Breast epithelium (tissue), 4 donors: ENCODE data around the gene ZFP62. TPM values are rescaled to one million over a fixed set of nuclear protein-coding genes. Genes with fewer than 3 reads are reported as not detected.
A peak's percentile ranks its signal among the peaks of the same experiment; 100 is the strongest.

Experiments used
- DNase-seq, 2 donors: peaks; one replicate each; pipeline ENCODE4 v3.0.0-alpha.2; 2019; ENCODE audit warnings: low spot score in 2 of 2
- H3K27ac ChIP-seq, 2 donors: fragments of 200-600 bp; sonication (generic) in 1 of 2; one replicate each; pipeline ENCODE4 v1.5.1; 2016 to 2019; ENCODE audit warnings: mild to moderate bottlenecking in 1 of 2
- H3K27me3 ChIP-seq, 2 donors: fragments of 200-600 bp; sonication (generic) in 1 of 2; one replicate each; pipeline versions ENCODE4 v1.5.1 to v1.6.0; 2017 to 2019; ENCODE audit warnings: control low read depth in 1 of 2, mild to moderate bottlenecking in 1 of 2
- H3K36me3 ChIP-seq: fragments of 200-600 bp; one replicate; pipeline ENCODE4 v1.5.1; 2019
- H3K4me1 ChIP-seq, 2 donors: fragments of 200-600 bp; sonication (generic); one replicate each; pipeline ENCODE4 v1.5.1; 2016 to 2019; ENCODE audit warnings: control low read depth in 1 of 2
- H3K4me3 ChIP-seq, 3 donors: fragments of 200-600 bp; sonication (generic); 1 replicate in 2 of 3; 2 replicates in 1 of 3; pipeline ENCODE4 v1.5.1; 2016 to 2019; ENCODE audit warnings: mild to moderate bottlenecking in 3 of 3, moderate library complexity in 2 of 3
- H3K9me3 ChIP-seq, 2 donors: fragments of 200-600 bp; sonication (generic) in 1 of 2; one replicate each; pipeline ENCODE4 v1.5.1; 2016 to 2019; ENCODE audit warnings: control low read depth in 1 of 2
- POLR2A ChIP-seq: fragments of 450-650 bp; IDR thresholded peaks from one replicate; pipeline ENCODE4 v1.6.1; 2016; ENCODE audit warnings: antibody characterized with exemption, mild to moderate bottlenecking, moderate library complexity
- POLR2AphosphoS5 ChIP-seq, 3 donors: sonication (generic); formaldehyde crosslinking; IDR thresholded peaks; one replicate each; pipeline ENCODE4 v1.6.1; 2017; ENCODE audit warnings: antibody characterized with exemption in 3 of 3
- intact Hi-C: fragments of 100-400 bp; cut with DNase I; formaldehyde crosslinking; loops from one replicate; pipeline ENCODE4 v1.15.1; 2023; ENCODE audit warnings: low total_unique reads
- total RNA-seq, 3 donors: library from RNA; depleted of rRNA; stranded (reverse); fragments of >200 nt; gene quantifications; one replicate each; pipeline ENCODE4 v1.1.0, GENCODE V29; 2016
- TF ChIP-seq, protein P1 (sequence below), 3 donors: fragments of 450-650 bp; IDR thresholded peaks; one replicate each; pipeline ENCODE4 v1.5.1; 2016 to 2017; ENCODE audit warnings: antibody characterized with exemption in 3 of 3, mild to moderate bottlenecking in 3 of 3, moderate library complexity in 3 of 3

The ZFP62 gene
- total RNA-seq, 3 donors from 2014 or later, result 18.6 to 49.6 (median 35.4) TPM

DNA sequence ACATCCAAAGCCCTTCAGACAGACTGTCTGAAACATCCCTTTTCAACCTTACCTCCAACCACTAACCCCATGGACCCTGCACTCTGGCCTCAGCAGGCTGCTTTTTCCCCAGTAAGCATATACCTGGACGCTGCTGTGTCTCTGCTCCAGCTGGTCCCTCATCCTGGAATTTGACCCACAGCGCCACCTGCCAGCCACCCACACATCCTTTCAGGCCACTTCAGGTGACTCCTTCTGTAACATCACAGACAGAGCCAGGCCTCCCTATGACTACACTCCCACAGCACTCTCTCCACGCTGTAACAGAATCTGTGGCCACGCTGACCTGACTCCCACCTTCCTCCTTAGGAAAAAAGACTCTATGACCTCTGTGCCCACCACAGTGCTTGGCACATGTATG lies 61.9 kb downstream of the ZFP62 start:
- Histone ChIP-seq H3K4me3 (peak overlapping the region in 1 of 3 donors; percentile 6), H3K9me3 (no peaks in the 10 kb centered on the region), H3K4me1 (peaks cover 10 to 40% of the 10 kb centered on the region in 2 donors), H3K27me3 (no peaks in the 10 kb centered on the region), H3K27ac (peak overlapping the region; percentile 12 to 22), H3K36me3 (no peaks in the 10 kb centered on the region)
- intact Hi-C loops, result no loop called here
- no peak for DNase-seq
- TF ChIP-seq POLR2A (no peak), POLR2AphosphoS5 (IDR thresholded peaks at IDR 0.05) (peak in 1 of 3 donors; percentile 13)
- TF ChIP-seq, protein P1, sequence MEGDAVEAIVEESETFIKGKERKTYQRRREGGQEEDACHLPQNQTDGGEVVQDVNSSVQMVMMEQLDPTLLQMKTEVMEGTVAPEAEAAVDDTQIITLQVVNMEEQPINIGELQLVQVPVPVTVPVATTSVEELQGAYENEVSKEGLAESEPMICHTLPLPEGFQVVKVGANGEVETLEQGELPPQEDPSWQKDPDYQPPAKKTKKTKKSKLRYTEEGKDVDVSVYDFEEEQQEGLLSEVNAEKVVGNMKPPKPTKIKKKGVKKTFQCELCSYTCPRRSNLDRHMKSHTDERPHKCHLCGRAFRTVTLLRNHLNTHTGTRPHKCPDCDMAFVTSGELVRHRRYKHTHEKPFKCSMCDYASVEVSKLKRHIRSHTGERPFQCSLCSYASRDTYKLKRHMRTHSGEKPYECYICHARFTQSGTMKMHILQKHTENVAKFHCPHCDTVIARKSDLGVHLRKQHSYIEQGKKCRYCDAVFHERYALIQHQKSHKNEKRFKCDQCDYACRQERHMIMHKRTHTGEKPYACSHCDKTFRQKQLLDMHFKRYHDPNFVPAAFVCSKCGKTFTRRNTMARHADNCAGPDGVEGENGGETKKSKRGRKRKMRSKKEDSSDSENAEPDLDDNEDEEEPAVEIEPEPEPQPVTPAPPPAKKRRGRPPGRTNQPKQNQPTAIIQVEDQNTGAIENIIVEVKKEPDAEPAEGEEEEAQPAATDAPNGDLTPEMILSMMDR (IDR thresholded peaks at IDR 0.05), result peak in 1 of 3 donors; percentile 27

DNA sequence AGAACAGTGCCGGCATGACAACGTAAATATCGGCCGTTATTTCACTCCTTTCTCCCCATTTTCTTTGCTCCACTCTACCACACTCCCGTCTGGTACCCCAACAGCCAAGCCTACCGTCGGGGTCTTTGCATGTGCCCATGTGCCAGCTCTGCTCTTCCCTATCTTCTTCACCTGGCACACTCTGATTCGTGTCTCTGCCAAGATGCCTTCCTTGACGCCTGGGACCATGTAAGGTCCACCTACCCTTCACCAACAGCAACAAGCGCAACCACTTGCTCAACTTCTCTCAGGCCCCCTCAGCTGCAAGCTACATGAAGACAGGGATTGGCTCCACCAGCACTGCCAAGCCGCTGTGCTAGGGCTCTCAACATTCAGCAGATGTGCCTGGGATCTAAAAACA lies 62.9 kb downstream of the ZFP62 start:
- Histone ChIP-seq H3K4me1 (peaks cover 3 to 33% of the 10 kb centered on the region in 2 donors), H3K9me3 (no peaks in the 10 kb centered on the region), H3K27me3 (no peaks in the 10 kb centered on the region), H3K36me3 (no peaks in the 10 kb centered on the region), H3K4me3 (peak overlapping the region in 1 of 3 donors; percentile 17), H3K27ac (no peak overlapping the region)
- intact Hi-C loops, result no loop called here
- TF ChIP-seq, protein P1 (IDR thresholded peaks at IDR 0.05), result no peak
- TF ChIP-seq POLR2AphosphoS5 (IDR thresholded peaks at IDR 0.05), result no peak
- no peak for TF ChIP-seq POLR2A
- DNase-seq, result no peak

Other genes starting within 250 kb of the ZFP62 start
- gene FLT4, start 211.7 kb downstream of the ZFP62 start, total RNA-seq, result 10 to 100 TPM in 1 of 3 donors, 1 to 10 TPM in 2; 4.3 to 35.7 (median 7.9) TPM
- not detected for gene OR2Y1, start 121.2 kb downstream of the ZFP62 start, total RNA-seq
- 100 to 1,000 TPM; 127 to 236 (median 163) TPM for gene MGAT1, start 58.5 kb downstream of the ZFP62 start, total RNA-seq
- under 1 TPM in 2 of 3 donors, not detected in 1; 0.15 to 0.16 TPM for gene BTNL8, start 37.9 kb upstream of the ZFP62 start, total RNA-seq
- gene BTNL3, start 127.6 kb upstream of the ZFP62 start, total RNA-seq, result under 1 TPM in 1 of 3 donors, not detected in 2; under 0.01 TPM
- 100 to 1,000 TPM in 1 of 3 donors, 10 to 100 TPM in 2; 27.2 to 169 (median 94.6) TPM for gene BTNL9, start 179.0 kb upstream of the ZFP62 start, total RNA-seq